ENCODE measurements around the gene SLC2A1.

Gene SLC2A1

GRCh38 chr1:42975561-42976225 is 17.0 kb upstream of the SLC2A1 start:
- Histone ChIP-seq H3K4me3 (ENCODE audit: severe bottlenecking) (no peak overlapping the region), H3K36me3 (ENCODE audit: low read depth) (peaks cover 7% of the 10 kb centered on the region; the same call in 1 of the 2 replicates), H3K27me3 (ENCODE audit: insufficient read depth, poor library complexity, severe bottlenecking) (no peaks in the 10 kb centered on the region), H3K9me3 (ENCODE audit: severe bottlenecking) (no peaks in the 10 kb centered on the region), H3K4me1 (ENCODE audit: insufficient read depth, poor library complexity, severe bottlenecking) (no peaks in the 10 kb centered on the region), H3K27ac (ENCODE audit: poor library complexity, severe bottlenecking) (no peak overlapping the region)
- TF ChIP-seq CTCF (IDR thresholded peaks at IDR 0.05; ENCODE audit: poor library complexity, severe bottlenecking), result no peak
- DNase-seq (ENCODE audit: low spot score) (no peak), ATAC-seq (ENCODE audit: low read depth) (no peak)

- no peak for TF ChIP-seq CTCF (IDR thresholded peaks at IDR 0.05; ENCODE audit: poor library complexity, severe bottlenecking)
- DNase-seq (ENCODE audit: low spot score) (no peak), ATAC-seq (ENCODE audit: low read depth) (no peak)
- H3K9me3 ChIP-seq (ENCODE audit: severe bottlenecking), result no peaks in the 10 kb centered on the region
- H3K36me3 ChIP-seq (ENCODE audit: low read depth), result peaks cover 10% of the 10 kb centered on the region
- no peaks in the 10 kb centered on the region for H3K27me3 ChIP-seq (ENCODE audit: insufficient read depth, poor library complexity, severe bottlenecking)
- no peaks in the 10 kb centered on the region for H3K4me1 ChIP-seq (ENCODE audit: insufficient read depth, poor library complexity, severe bottlenecking)
- H3K4me3 ChIP-seq (ENCODE audit: severe bottlenecking), result no peak overlapping the region
- H3K27ac ChIP-seq (ENCODE audit: poor library complexity, severe bottlenecking), result no peak overlapping the region
These were observed 16.2 kb upstream of the SLC2A1 start for GRCh38 chr1:42974767-42975437.

- H3K36me3 ChIP-seq (ENCODE audit: low read depth), result peaks cover 10% of the 10 kb centered on the region
- no peaks in the 10 kb centered on the region for H3K9me3 ChIP-seq (ENCODE audit: severe bottlenecking)
- H3K27ac ChIP-seq (ENCODE audit: poor library complexity, severe bottlenecking), result no peak overlapping the region
These were observed 15.1 kb upstream of the SLC2A1 start for GRCh38 chr1:42973799-42974198.

GRCh38 chr1:42973286-42973685 is 14.6 kb upstream of the SLC2A1 start:
- no peak for TF ChIP-seq CTCF (IDR thresholded peaks at IDR 0.05; ENCODE audit: poor library complexity, severe bottlenecking)
- Histone ChIP-seq H3K9me3 (ENCODE audit: severe bottlenecking) (no peaks in the 10 kb centered on the region), H3K36me3 (ENCODE audit: low read depth) (peaks cover 10% of the 10 kb centered on the region), H3K27ac (ENCODE audit: poor library complexity, severe bottlenecking) (no peak overlapping the region), H3K4me3 (ENCODE audit: severe bottlenecking) (no peak overlapping the region), H3K27me3 (ENCODE audit: insufficient read depth, poor library complexity, severe bottlenecking) (no peaks in the 10 kb centered on the region), H3K4me1 (ENCODE audit: insufficient read depth, poor library complexity, severe bottlenecking) (peaks cover under 1% of the 10 kb centered on the region)
- ATAC-seq (ENCODE audit: low read depth), result no peak
- DNase-seq (ENCODE audit: low spot score), result no peak

More at GRCh38 chr1:42973799-42974198, 15.1 kb upstream of the SLC2A1 start:
- H3K4me3 ChIP-seq (ENCODE audit: severe bottlenecking), result no peak overlapping the region
- no peak for TF ChIP-seq CTCF (IDR thresholded peaks at IDR 0.05; ENCODE audit: poor library complexity, severe bottlenecking)
- no peaks in the 10 kb centered on the region for H3K4me1 ChIP-seq (ENCODE audit: insufficient read depth, poor library complexity, severe bottlenecking)
- ATAC-seq (ENCODE audit: low read depth), result no peak
- H3K27me3 ChIP-seq (ENCODE audit: insufficient read depth, poor library complexity, severe bottlenecking), result no peaks in the 10 kb centered on the region
- no peak for DNase-seq (ENCODE audit: low spot score)

GRCh38 chr1:42971841-42972291 is 13.2 kb upstream of the SLC2A1 start:
- no peaks in the 10 kb centered on the region for H3K9me3 ChIP-seq (ENCODE audit: severe bottlenecking)
- no peak for DNase-seq (ENCODE audit: low spot score)
- no peak for ATAC-seq (ENCODE audit: low read depth)
- H3K27ac ChIP-seq (ENCODE audit: poor library complexity, severe bottlenecking), result no peak overlapping the region
- no peaks in the 10 kb centered on the region for H3K27me3 ChIP-seq (ENCODE audit: insufficient read depth, poor library complexity, severe bottlenecking)
- peaks cover 10% of the 10 kb centered on the region for H3K36me3 ChIP-seq (ENCODE audit: low read depth)
- no peak for TF ChIP-seq CTCF (IDR thresholded peaks at IDR 0.05; ENCODE audit: poor library complexity, severe bottlenecking)
- no peak overlapping the region for H3K4me3 ChIP-seq (ENCODE audit: severe bottlenecking)
- peaks cover 13% of the 10 kb centered on the region for H3K4me1 ChIP-seq (ENCODE audit: insufficient read depth, poor library complexity, severe bottlenecking)

All from RWPE2 (cell line).